SHP77 (cell line): Measurements from ENCODE around the gene EPB41L2.
"Not testable (repeated sequence)": the region's sequence is repeated elsewhere in the genome, so short reads cannot be mapped to it uniquely, and the experiment has no call there.

Source experiments
- DNase-seq, 2 experiments: peaks; one replicate each; lab custom pipeline; 2025; lab: John Stamatoyannopoulos, UW

EPB41L2 gene

GRCh38 chr6:131003488-131004386 lies 59.3 kb downstream of the EPB41L2 start:
- DNase-seq, result no peak

GRCh38 chr6:131002661-131002980 lies 60.4 kb downstream of the EPB41L2 start:
- DNase-seq, result no peak

GRCh38 chr6:131001945-131002660 lies 60.9 kb downstream of the EPB41L2 start:
- DNase-seq, result no peak

GRCh38 chr6:131001111-131001736 lies 61.8 kb downstream of the EPB41L2 start:
- DNase-seq, result no peak

- DNase-seq, result no peak
These were observed 62.5 kb downstream of the EPB41L2 start for GRCh38 chr6:131000544-131000943.

GRCh38 chr6:130997061-130997753 lies 65.8 kb downstream of the EPB41L2 start:
- no peak for DNase-seq

- no peak for DNase-seq
These were observed 66.4 kb downstream of the EPB41L2 start for GRCh38 chr6:130996635-130997034.

GRCh38 chr6:130995783-130996447 lies 67.1 kb downstream of the EPB41L2 start:
- no peak for DNase-seq

- DNase-seq, result no peak
These were observed 68.5 kb downstream of the EPB41L2 start for GRCh38 chr6:130994319-130995097.

GRCh38 chr6:130993292-130993765 lies 69.7 kb downstream of the EPB41L2 start:
- no peak for DNase-seq

- no peak for DNase-seq
These were observed 71.5 kb downstream of the EPB41L2 start for GRCh38 chr6:130991422-130992137.

GRCh38 chr6:130987539-130987938 lies 75.5 kb downstream of the EPB41L2 start:
- not testable (repeated sequence) for DNase-seq

GRCh38 chr6:130985115-130985514 lies 77.9 kb downstream of the EPB41L2 start:
- no peak for DNase-seq

GRCh38 chr6:130982941-130983456 lies 80.0 kb downstream of the EPB41L2 start:
- DNase-seq, result no peak

GRCh38 chr6:130982135-130982534 lies 80.9 kb downstream of the EPB41L2 start:
- no peak for DNase-seq

- no peak for DNase-seq
These were observed 81.6 kb downstream of the EPB41L2 start for GRCh38 chr6:130981409-130981808.

GRCh38 chr6:130980310-130981032 lies 82.6 kb downstream of the EPB41L2 start:
- DNase-seq, result no peak

GRCh38 chr6:130978660-130979396 lies 84.2 kb downstream of the EPB41L2 start:
- no peak for DNase-seq
